NCI-H82 treated with DMSO at 0.1 percent for 48 hours (cell line): Measurements from ENCODE around the gene RILPL1.
"Not testable (repeated sequence)": the region's sequence is repeated elsewhere in the genome, so short reads cannot be mapped to it uniquely, and the experiment has no call there.

Source experiments
- DNase-seq: peaks from one replicate; lab custom pipeline; 2025; ENCODE audit not compliant: unreplicated experiment; lab: John Stamatoyannopoulos, UW

Gene RILPL1

GRCh38 chr12:123498126-123498825 is 35.2 kb downstream of the RILPL1 start:
- DNase-seq, result no peak

GRCh38 chr12:123497065-123497464 is 36.5 kb downstream of the RILPL1 start:
- DNase-seq, result no peak

GRCh38 chr12:123494124-123494851 is 39.2 kb downstream of the RILPL1 start:
- no peak for DNase-seq

- peak; percentile 48 for DNase-seq
Observed at GRCh38 chr12:123492339-123493039, 41.0 kb downstream of the RILPL1 start.

GRCh38 chr12:123491481-123491880 is 42.0 kb downstream of the RILPL1 start:
- no peak for DNase-seq

GRCh38 chr12:123491056-123491455 is 42.5 kb downstream of the RILPL1 start:
- DNase-seq, result no peak

GRCh38 chr12:123490089-123490488 is 43.4 kb downstream of the RILPL1 start:
- no peak for DNase-seq

- DNase-seq, result no peak
Observed at GRCh38 chr12:123489580-123489979, 43.9 kb downstream of the RILPL1 start.

GRCh38 chr12:123488539-123489230 is 44.8 kb downstream of the RILPL1 start:
- no peak for DNase-seq

- no peak for DNase-seq
Observed at GRCh38 chr12:123487428-123487827, 46.1 kb downstream of the RILPL1 start.

- DNase-seq, result no peak
Observed at GRCh38 chr12:123485756-123486155, 47.8 kb downstream of the RILPL1 start.

GRCh38 chr12:123483602-123484248 is 49.8 kb downstream of the RILPL1 start:
- DNase-seq, result no peak

- no peak for DNase-seq
Observed at GRCh38 chr12:123482876-123483275, 50.6 kb downstream of the RILPL1 start.

GRCh38 chr12:123481251-123481650 is 52.3 kb downstream of the RILPL1 start:
- not testable (repeated sequence) for DNase-seq

- DNase-seq, result no peak
Observed at GRCh38 chr12:123479442-123480180, 53.9 kb downstream of the RILPL1 start.

- DNase-seq, result no peak
Observed at GRCh38 chr12:123478762-123479161, 54.8 kb downstream of the RILPL1 start.

- DNase-seq, result no peak
Observed at GRCh38 chr12:123478069-123478468, 55.5 kb downstream of the RILPL1 start.

GRCh38 chr12:123475246-123475703 is 58.2 kb downstream of the RILPL1 start:
- DNase-seq, result no peak

GRCh38 chr12:123474485-123475245 is 58.9 kb downstream of the RILPL1 start:
- no peak for DNase-seq
